PFSK-1 (cell line): ENCODE results near the gene GPR142.

ENCODE experiments used
- FOXP2 ChIP-seq: optimal IDR thresholded peaks from 2 replicates; pipeline ENCODE3; 2011; ENCODE audit warnings: borderline replicate concordance, control low read depth, inconsistent platforms; ENCODE audit not compliant: insufficient read depth; ENCODE audit errors: extremely low read length, extremely low read depth
- POLR2AphosphoS5 ChIP-seq: IDR thresholded peaks from 2 replicates; pipeline ENCODE4 v1.6.1; 2012; ENCODE audit warnings: low read depth, mild to moderate bottlenecking, control low read depth, low read length, moderate library complexity
- TAF1 ChIP-seq: IDR thresholded peaks from 2 replicates; pipeline ENCODE4 v1.6.1; 2012; ENCODE audit warnings: low read length, control low read depth, borderline replicate concordance; ENCODE audit not compliant: insufficient read depth

DNA sequence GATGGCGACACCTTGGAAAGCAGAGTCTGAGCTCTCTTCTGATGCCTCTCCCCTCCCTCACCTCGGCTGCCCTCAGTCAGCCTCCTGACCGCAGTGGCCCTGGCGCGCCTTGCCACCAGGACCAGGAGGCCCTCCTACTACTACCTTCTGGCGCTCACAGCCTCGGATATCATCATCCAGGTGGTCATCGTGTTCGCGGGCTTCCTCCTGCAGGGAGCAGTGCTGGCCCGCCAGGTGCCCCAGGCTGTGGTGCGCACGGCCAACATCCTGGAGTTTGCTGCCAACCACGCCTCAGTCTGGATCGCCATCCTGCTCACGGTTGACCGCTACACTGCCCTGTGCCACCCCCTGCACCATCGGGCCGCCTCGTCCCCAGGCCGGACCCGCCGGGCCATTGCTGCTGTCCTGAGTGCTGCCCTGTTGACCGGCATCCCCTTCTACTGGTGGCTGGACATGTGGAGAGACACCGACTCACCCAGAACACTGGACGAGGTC lies 4.4 kb downstream of the GPR142 start:
- no peak for TF ChIP-seq TAF1
- no peak for TF ChIP-seq POLR2AphosphoS5
- no peak for TF ChIP-seq FOXP2
